Activated CD4-positive, alpha-beta memory T cell treated with anti-CD3 and anti-CD28 coated beads, Interleukin-2, amount 10 ng/mL, durations not matched to agents 7 days and 5 days (primary cell): ENCODE measurements around the gene CYP8B1. TPM values are rescaled to one million over a fixed set of nuclear protein-coding genes. Genes with fewer than 3 reads are reported as not detected.

Experiments
- CTCF ChIA-PET: fragments of 350-600 bp; sonication (Branson Sonifier 250); formaldehyde crosslinking; loops from one replicate; lab custom pipeline; 2021; ENCODE audit warnings: antibody characterized with exemption, inconsistent platforms; lab: Charles Lee
- POLR2A ChIA-PET: fragments of 350-600 bp; sonication (Branson Sonifier 250); formaldehyde crosslinking; loops from one replicate; lab custom pipeline; 2021; ENCODE audit warnings: antibody characterized with exemption; lab: Charles Lee
- DNase-seq: peaks from one replicate; pipeline ENCODE4 v3.0.0-alpha.2; 2020
- H3K27ac Mint-ChIP-seq: one replicate; pipeline ENCODE4 v1.8.0; 2021; ENCODE audit warnings: mild to moderate bottlenecking, mixed read lengths
- H3K27me3 Mint-ChIP-seq: one replicate; pipeline ENCODE4 v1.8.0; 2021; ENCODE audit warnings: mixed read lengths
- H3K36me3 Mint-ChIP-seq: one replicate; pipeline ENCODE4 v1.8.0; 2021; ENCODE audit warnings: low read depth, mixed read lengths
- H3K4me1 Mint-ChIP-seq: one replicate; pipeline ENCODE4 v1.8.0; 2021; ENCODE audit warnings: mixed read lengths
- H3K4me3 Mint-ChIP-seq: one replicate; pipeline ENCODE4 v1.8.0; 2021; ENCODE audit warnings: mild to moderate bottlenecking, mixed read lengths
- H3K9me3 Mint-ChIP-seq: one replicate; pipeline ENCODE4 v1.8.0; 2021; ENCODE audit warnings: mixed read lengths
- total RNA-seq, 2 experiments: library from RNA; stranded (reverse); gene quantifications; one replicate each; pipeline ENCODE4 v1.2.3, GENCODE V29; 2021

The CYP8B1 gene
- total RNA-seq, 2 experiments from 2014 or later: not detected

DNA sequence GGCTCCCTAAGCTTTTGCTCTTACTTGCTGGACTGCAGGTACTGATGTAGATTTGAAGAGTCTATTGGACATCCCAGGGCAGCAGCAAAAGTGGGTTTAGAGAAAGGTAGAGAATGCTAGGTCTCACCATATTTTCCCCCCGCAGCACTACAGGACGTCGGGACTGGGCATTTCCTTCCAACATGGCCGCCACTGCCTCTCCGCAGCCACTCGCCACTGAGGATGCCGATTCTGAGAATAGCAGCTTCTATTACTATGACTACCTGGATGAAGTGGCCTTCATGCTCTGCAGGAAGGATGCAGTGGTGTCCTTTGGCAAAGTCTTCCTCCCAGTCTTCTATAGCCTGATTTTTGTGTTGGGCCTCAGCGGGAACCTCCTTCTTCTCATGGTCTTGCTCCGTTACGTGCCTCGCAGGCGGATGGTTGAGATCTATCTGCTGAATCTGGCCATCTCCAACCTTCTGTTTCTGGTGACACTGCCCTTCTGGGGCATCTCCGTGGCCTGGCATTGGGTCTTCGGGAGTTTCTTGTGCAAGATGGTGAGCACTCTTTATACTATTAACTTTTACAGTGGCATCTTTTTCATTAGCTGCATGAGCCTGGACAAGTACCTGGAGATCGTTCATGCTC, 11.2 kb downstream of the CYP8B1 start:
- CTCF ChIA-PET: no interaction called here
- no peaks in the 10 kb centered on the region for H3K36me3 Mint-ChIP-seq
- no peak for DNase-seq

DNA sequence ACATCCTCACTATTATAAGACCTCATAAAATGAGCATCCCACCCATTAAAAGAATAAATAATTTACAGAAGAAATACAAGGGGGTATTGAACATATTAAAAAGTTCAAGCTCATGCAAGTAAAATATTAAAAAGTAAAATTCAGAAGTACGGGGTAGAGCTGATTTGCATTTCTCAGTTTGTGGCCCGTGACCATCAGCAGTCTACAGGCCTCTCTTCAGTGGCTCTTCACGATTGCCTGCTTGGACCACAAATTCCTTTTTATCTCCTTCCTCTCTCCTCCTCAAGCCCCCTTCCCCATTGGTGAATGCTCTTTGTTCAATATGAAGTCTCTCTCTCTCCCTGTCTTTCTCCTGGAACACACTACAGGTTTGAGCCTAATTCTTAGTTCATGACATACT, 19.1 kb downstream of the CYP8B1 start:
- Mint-ChIP-seq H3K9me3 (no peaks in the 10 kb centered on the region), H3K4me3 (no peak overlapping the region), H3K27ac (no peak overlapping the region), H3K27me3 (peaks cover 30% of the 10 kb centered on the region), H3K4me1 (peaks cover 3% of the 10 kb centered on the region), H3K36me3 (no peaks in the 10 kb centered on the region)
- CTCF ChIA-PET: interaction anchor here (1.0 kb wide), 1 partner anchor 25 kb away, joined by 3 read pairs; no protein-coding TSS in a partner anchor
- POLR2A ChIA-PET: no interaction called here
- no peak for DNase-seq

More for the DNA sequence above, 11.2 kb downstream of the CYP8B1 start:
- Mint-ChIP-seq H3K4me1 (no peaks in the 10 kb centered on the region), H3K27ac (no peak overlapping the region), H3K9me3 (no peaks in the 10 kb centered on the region), H3K4me3 (no peak overlapping the region), H3K27me3 (peaks cover 31% of the 10 kb centered on the region)
- POLR2A ChIA-PET: no interaction called here

DNA sequence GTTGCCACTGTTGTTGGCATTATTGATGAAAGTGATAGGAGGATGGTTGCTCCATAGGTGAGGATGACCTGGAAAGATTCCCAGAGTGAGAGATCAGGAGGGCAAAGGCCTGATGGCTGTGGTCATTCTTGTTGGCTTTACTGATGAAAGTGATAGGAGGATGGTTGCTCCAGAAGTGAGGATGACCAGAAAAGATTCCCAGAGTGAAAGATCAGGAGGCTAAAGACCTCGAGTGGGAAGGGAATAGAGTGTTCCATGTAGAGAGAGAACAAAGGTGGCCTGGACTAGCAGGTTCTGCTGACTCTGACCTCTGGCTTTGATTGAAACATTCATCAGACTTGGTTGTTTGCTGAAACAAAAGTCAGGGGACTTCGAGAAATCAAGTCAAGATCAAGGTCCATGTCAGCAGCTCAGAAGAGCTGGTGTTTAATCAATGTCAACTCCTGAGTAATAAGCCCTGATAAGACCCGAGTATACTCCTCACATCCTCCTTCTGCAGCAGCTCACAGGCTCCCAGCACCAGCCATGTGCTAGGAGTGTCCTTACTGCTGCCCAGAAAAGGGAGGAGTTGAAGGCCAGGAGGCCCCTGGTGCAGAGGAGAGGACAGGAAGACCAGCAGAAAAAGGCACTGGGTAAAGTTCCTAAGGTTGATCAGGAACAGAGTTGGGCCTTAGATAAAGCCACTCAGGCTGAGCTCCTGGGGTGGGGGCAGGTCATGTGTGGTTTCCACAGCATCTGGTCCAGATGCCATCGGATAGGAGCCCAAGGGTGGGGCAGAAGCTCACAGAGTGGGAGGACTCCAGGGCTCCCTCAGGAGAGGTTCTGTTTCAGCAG, 19.9 kb downstream of the CYP8B1 start:
- no peaks in the 10 kb centered on the region for H3K36me3 Mint-ChIP-seq
- DNase-seq: no peak
- CTCF ChIA-PET: interaction anchor here (1.0 kb wide), 1 partner anchor 24 kb away, joined by 3 read pairs; no protein-coding TSS in a partner anchor
- peaks cover 3% of the 10 kb centered on the region for H3K4me1 Mint-ChIP-seq
- POLR2A ChIA-PET: no interaction called here
- no peaks in the 10 kb centered on the region for H3K9me3 Mint-ChIP-seq
- no peak overlapping the region for H3K4me3 Mint-ChIP-seq
- peaks cover 24% of the 10 kb centered on the region for H3K27me3 Mint-ChIP-seq
- no peak overlapping the region for H3K27ac Mint-ChIP-seq

DNA sequence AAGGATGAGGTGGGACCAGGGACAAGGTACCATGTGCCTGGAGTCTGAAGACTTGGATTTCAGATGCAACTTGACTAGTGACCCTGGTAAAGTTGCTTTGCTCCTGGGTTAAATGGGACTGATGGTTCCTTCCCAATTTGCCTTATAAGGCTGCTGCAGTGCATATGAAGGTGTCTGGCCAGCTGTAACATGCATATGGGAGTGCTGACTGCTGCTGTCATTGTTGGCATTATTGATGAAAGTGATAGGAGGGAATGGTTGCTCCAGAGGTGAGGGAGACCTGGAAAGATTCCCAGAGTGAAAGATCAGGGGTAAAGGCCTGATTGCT, 20.5 kb downstream of the CYP8B1 start:
- no peak for DNase-seq
- Mint-ChIP-seq H3K27ac (no peak overlapping the region), H3K4me1 (peaks cover 3% of the 10 kb centered on the region), H3K36me3 (no peaks in the 10 kb centered on the region), H3K4me3 (no peak overlapping the region), H3K9me3 (no peaks in the 10 kb centered on the region), H3K27me3 (peaks cover 19% of the 10 kb centered on the region)
- POLR2A ChIA-PET: no interaction called here
- CTCF ChIA-PET: no interaction called here

GRCh38 chr3:42853739-42854302, 21.9 kb downstream of the CYP8B1 start:
- POLR2A ChIA-PET: no interaction called here
- CTCF ChIA-PET: no interaction called here
- peaks cover 3% of the 10 kb centered on the region for H3K4me1 Mint-ChIP-seq
- H3K36me3 Mint-ChIP-seq: no peaks in the 10 kb centered on the region
- H3K27ac Mint-ChIP-seq: no peak overlapping the region
- H3K9me3 Mint-ChIP-seq: no peaks in the 10 kb centered on the region
- peaks cover 10% of the 10 kb centered on the region for H3K27me3 Mint-ChIP-seq
- H3K4me3 Mint-ChIP-seq: no peak overlapping the region
- no peak for DNase-seq

GRCh38 chr3:42853056-42853455, 22.6 kb downstream of the CYP8B1 start:
- Mint-ChIP-seq H3K27ac (no peak overlapping the region), H3K4me1 (peaks cover 3% of the 10 kb centered on the region), H3K27me3 (peaks cover 5% of the 10 kb centered on the region), H3K9me3 (no peaks in the 10 kb centered on the region), H3K36me3 (no peaks in the 10 kb centered on the region), H3K4me3 (no peak overlapping the region)
- CTCF ChIA-PET: interaction anchor here (1.1 kb wide), 1 partner anchor 28 kb away, joined by 3 read pairs; no protein-coding TSS in a partner anchor
- POLR2A ChIA-PET: no interaction called here
- no peak for DNase-seq

GRCh38 chr3:42852441-42852840, 23.2 kb downstream of the CYP8B1 start:
- no peak overlapping the region for H3K4me3 Mint-ChIP-seq
- peaks cover 5% of the 10 kb centered on the region for H3K27me3 Mint-ChIP-seq
- no peak overlapping the region for H3K27ac Mint-ChIP-seq
- no peak for DNase-seq
- H3K4me1 Mint-ChIP-seq: peaks cover 8% of the 10 kb centered on the region
- H3K9me3 Mint-ChIP-seq: no peaks in the 10 kb centered on the region
- no peaks in the 10 kb centered on the region for H3K36me3 Mint-ChIP-seq
- ChIA-PET POLR2A (no interaction called here), CTCF (interaction anchor here (0.9 to 1.1 kb wide), 2 partner anchors 21 to 29 kb away, joined by 3 read pairs; no protein-coding TSS in a partner anchor)

DNA sequence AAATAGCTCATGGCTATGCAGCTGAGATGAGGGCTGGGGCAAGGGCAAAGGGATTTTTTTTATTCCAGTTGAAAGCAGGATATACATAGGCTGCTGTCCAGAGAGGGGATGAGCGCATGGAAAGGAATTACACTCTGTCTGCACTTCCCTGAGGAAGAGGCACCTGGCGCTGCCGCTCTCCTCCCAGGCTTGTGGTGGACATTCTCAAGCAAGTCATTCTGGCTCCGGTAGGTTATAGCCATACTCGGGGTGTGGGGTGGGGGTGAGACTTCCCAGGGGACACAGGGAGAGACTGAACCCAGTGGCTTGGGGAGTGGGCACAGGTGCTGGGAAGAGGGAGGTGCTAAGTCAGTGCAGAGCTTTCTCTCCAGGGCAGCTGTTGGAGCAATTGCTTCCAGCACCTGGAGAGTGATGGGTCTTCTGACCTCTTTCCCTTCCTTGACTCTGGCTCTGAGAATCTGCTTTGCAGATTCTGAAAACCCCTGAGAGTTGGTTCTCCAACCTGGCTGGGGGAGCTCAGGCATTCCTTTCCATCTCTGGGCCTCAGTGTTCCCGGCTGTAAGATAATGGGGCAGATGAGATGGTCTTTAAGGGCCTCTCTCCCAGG, 24.3 kb downstream of the CYP8B1 start:
- ChIA-PET POLR2A (no interaction called here), CTCF (interaction anchor here (0.9 to 1.7 kb wide), 2 partner anchors 20 kb away, joined by 3 to 5 read pairs; no protein-coding TSS in a partner anchor)
- H3K27me3 Mint-ChIP-seq: no peaks in the 10 kb centered on the region
- no peaks in the 10 kb centered on the region for H3K36me3 Mint-ChIP-seq
- no peak overlapping the region for H3K27ac Mint-ChIP-seq
- no peak overlapping the region for H3K4me3 Mint-ChIP-seq
- DNase-seq: no peak
- no peaks in the 10 kb centered on the region for H3K9me3 Mint-ChIP-seq
- H3K4me1 Mint-ChIP-seq: peaks cover 19% of the 10 kb centered on the region

- no peak overlapping the region for H3K27ac Mint-ChIP-seq
- H3K9me3 Mint-ChIP-seq: no peaks in the 10 kb centered on the region
- ChIA-PET CTCF (interaction anchor here (1.7 kb wide), 1 partner anchor 19 kb away, joined by 5 read pairs; no protein-coding TSS in a partner anchor), POLR2A (no interaction called here)
- DNase-seq: no peak
- H3K27me3 Mint-ChIP-seq: no peaks in the 10 kb centered on the region
- H3K4me1 Mint-ChIP-seq: peaks cover 20% of the 10 kb centered on the region
- no peaks in the 10 kb centered on the region for H3K36me3 Mint-ChIP-seq
- no peak overlapping the region for H3K4me3 Mint-ChIP-seq
These were observed 25.4 kb downstream of the CYP8B1 start for GRCh38 chr3:42850263-42850662.

GRCh38 chr3:42849017-42849416, 26.7 kb downstream of the CYP8B1 start:
- no peaks in the 10 kb centered on the region for H3K36me3 Mint-ChIP-seq
- no peak overlapping the region for H3K4me3 Mint-ChIP-seq
- H3K27ac Mint-ChIP-seq: no peak overlapping the region
- H3K9me3 Mint-ChIP-seq: no peaks in the 10 kb centered on the region
- CTCF ChIA-PET: no interaction called here
- POLR2A ChIA-PET: interaction anchor here (1.0 kb wide), 1 partner anchor 16 kb away, joined by 3 read pairs; no protein-coding TSS in a partner anchor
- peaks cover 20% of the 10 kb centered on the region for H3K4me1 Mint-ChIP-seq
- DNase-seq: no peak
- no peaks in the 10 kb centered on the region for H3K27me3 Mint-ChIP-seq

GRCh38 chr3:42847731-42848130, 27.9 kb downstream of the CYP8B1 start:
- CTCF ChIA-PET: interaction anchor here (1.2 to 1.4 kb wide), 2 partner anchors 8 to 16 kb away, joined by 3 to 4 read pairs; no protein-coding TSS in a partner anchor
- Mint-ChIP-seq H3K27ac (peak overlapping the region; percentile 16), H3K4me1 (peaks cover 20% of the 10 kb centered on the region), H3K4me3 (no peak overlapping the region), H3K36me3 (no peaks in the 10 kb centered on the region), H3K27me3 (peaks cover 2% of the 10 kb centered on the region), H3K9me3 (no peaks in the 10 kb centered on the region)
- POLR2A ChIA-PET: interaction anchor here (0.5 kb wide), 1 partner anchor 121 kb away, joined by 3 read pairs; no protein-coding TSS in a partner anchor
- DNase-seq: no peak

- no peaks in the 10 kb centered on the region for H3K9me3 Mint-ChIP-seq
These were observed 28.8 kb downstream of the CYP8B1 start for GRCh38 chr3:42846685-42847522.

More at GRCh38 chr3:42846685-42847522, 28.8 kb downstream of the CYP8B1 start:
- CTCF ChIA-PET: interaction anchor here (1.4 kb wide), 1 partner anchor 15 kb away, joined by 4 read pairs; no protein-coding TSS in a partner anchor
- POLR2A ChIA-PET: no interaction called here
- Mint-ChIP-seq H3K4me1 (peaks cover 17% of the 10 kb centered on the region), H3K27ac (peak overlapping the region; percentile 67), H3K36me3 (no peaks in the 10 kb centered on the region), H3K4me3 (peak overlapping the region; percentile 22), H3K27me3 (peaks cover 2% of the 10 kb centered on the region)
- DNase-seq: peak; percentile 27
